GM23338 (cell line): ENCODE results near the gene NME3. TPM values are rescaled to one million over a fixed set of nuclear protein-coding genes. Genes with fewer than 3 reads are reported as not detected.
"Not testable (repeated sequence)": the region's sequence is repeated elsewhere in the genome, so short reads cannot be mapped to it uniquely, and the experiment has no call there.

Experiments
- ATAC-seq: fragments of 200-7000 bp; cut with Tn5 transposase; 3 replicates; pipeline ENCODE4 v1.9.1; 2020
- DNase-seq: peaks from one replicate; pipeline ENCODE4 v3.0.0-alpha.2; 2015; ENCODE audit warnings: low spot score
- H2AFZ ChIP-seq: fragments of 200-600 bp; sonication (generic); 2 replicates; pipeline ENCODE4 v1.8.0; 2016; ENCODE audit warnings: antibody characterized with exemption, mild to moderate bottlenecking, moderate library complexity
- H3F3A ChIP-seq: fragments of 200-600 bp; sonication (generic); replicated peaks from 2 replicates; pipeline ENCODE4 v1.8.0; 2017; ENCODE audit warnings: antibody characterized with exemption, mixed run types, low read depth
- H3K27ac ChIP-seq: fragments of 200-600 bp; sonication (generic); 2 replicates; pipeline ENCODE4 v1.6.1; 2016; ENCODE audit warnings: low read depth
- H3K27me3 ChIP-seq: fragments of 200-600 bp; sonication (generic); 2 replicates; pipeline ENCODE4 v1.8.0; 2016; ENCODE audit warnings: mild to moderate bottlenecking, mixed run types, moderate library complexity; ENCODE audit not compliant: insufficient read depth
- H3K36me3 ChIP-seq: fragments of 200-600 bp; sonication (generic); 2 replicates; pipeline ENCODE4 v1.8.0; 2016; ENCODE audit warnings: mild to moderate bottlenecking; ENCODE audit not compliant: insufficient read depth
- H3K4me1 ChIP-seq: fragments of 200-600 bp; sonication (generic); 2 replicates; pipeline ENCODE4 v1.8.0; 2016; ENCODE audit warnings: mild to moderate bottlenecking, moderate library complexity; ENCODE audit not compliant: insufficient read depth
- H3K4me2 ChIP-seq: fragments of 200-600 bp; sonication (generic); 2 replicates; pipeline ENCODE4 v1.7.1; 2017; ENCODE audit warnings: mixed run types
- H3K4me3 ChIP-seq: fragments of 200-600 bp; sonication (generic); 2 replicates; pipeline ENCODE4 v1.6.1; 2016; ENCODE audit warnings: mixed run types
- H3K79me2 ChIP-seq: fragments of 200-600 bp; sonication (generic); replicated peaks from 2 replicates; pipeline ENCODE4 v1.8.0; 2017; ENCODE audit warnings: mild to moderate bottlenecking; ENCODE audit not compliant: insufficient read depth
- H3K9me2 ChIP-seq: fragments of 200-600 bp; sonication (generic); 2 replicates; pipeline ENCODE4 v1.8.0; 2017; ENCODE audit not compliant: insufficient read depth
- H4K20me1 ChIP-seq: fragments of 200-600 bp; sonication (generic); replicated peaks from 2 replicates; pipeline ENCODE4 v1.8.0; 2017; ENCODE audit warnings: mild to moderate bottlenecking; ENCODE audit not compliant: insufficient read depth
- H3K27ac Mint-ChIP-seq: 2 replicates; pipeline ENCODE4 v1.8.0; 2020; ENCODE audit warnings: inconsistent platforms, mild to moderate bottlenecking, moderate library complexity, mixed read lengths
- H3K27me3 Mint-ChIP-seq: 3 replicates; pipeline ENCODE4 v1.8.0; 2022; ENCODE audit warnings: low read depth, mild to moderate bottlenecking, moderate library complexity, mixed read lengths, inconsistent platforms; ENCODE audit not compliant: insufficient read depth, poor library complexity
- H3K36me3 Mint-ChIP-seq: 3 replicates; pipeline ENCODE4 v1.8.0; 2021; ENCODE audit warnings: low read depth, mild to moderate bottlenecking, inconsistent platforms, moderate library complexity, mixed read lengths
- H3K4me1 Mint-ChIP-seq: 3 replicates; pipeline ENCODE4 v1.8.0; 2020; ENCODE audit warnings: mild to moderate bottlenecking, inconsistent platforms, mixed read lengths
- H3K4me3 Mint-ChIP-seq: 3 replicates; pipeline ENCODE4 v1.8.0; 2021; ENCODE audit warnings: moderate library complexity, mild to moderate bottlenecking, inconsistent platforms, mixed read lengths
- H3K9me3 Mint-ChIP-seq: 3 replicates; pipeline ENCODE4 v1.8.0; 2020; ENCODE audit warnings: moderate library complexity, mild to moderate bottlenecking, inconsistent platforms, mixed read lengths
- CTCF ChIP-seq, 2 experiments: fragments of 200-600 bp in 1 of 2; sonication (generic) in 1 of 2; conservative IDR thresholded peaks; 2 replicates each; pipeline versions ENCODE4 v1.5.1 to v1.6.1; 2016 to 2017; ENCODE audit warnings: antibody characterized with exemption in 2 of 2, low read depth in 2 of 2, mild to moderate bottlenecking in 2 of 2, moderate library complexity in 1 of 2
- ETS1 ChIP-seq: IDR thresholded peaks from 2 replicates; pipeline ENCODE4 v1.6.1; 2016; ENCODE audit warnings: antibody characterized with exemption
- EZH2 ChIP-seq: fragments of 200-600 bp; sonication (generic); IDR thresholded peaks from one replicate; pipeline ENCODE4 v1.8.0; 2017; ENCODE audit warnings: antibody characterized with exemption, mild to moderate bottlenecking, low read depth; ENCODE audit not compliant: unreplicated experiment
- EZH2phosphoT487 ChIP-seq: fragments of 200-600 bp; sonication (generic); IDR thresholded peaks from one replicate; pipeline ENCODE4 v1.8.1; 2018; ENCODE audit warnings: antibody characterized with exemption; ENCODE audit not compliant: unreplicated experiment
- JUNB ChIP-seq: IDR thresholded peaks from one replicate; pipeline ENCODE4 v1.6.1; 2016; ENCODE audit warnings: antibody characterized with exemption; ENCODE audit not compliant: unreplicated experiment
- NANOG ChIP-seq: IDR thresholded peaks from 2 replicates; pipeline ENCODE4 v1.6.1; 2016; ENCODE audit warnings: antibody characterized with exemption, borderline replicate concordance
- REST ChIP-seq: IDR thresholded peaks from one replicate; pipeline ENCODE4 v1.6.1; 2018; ENCODE audit warnings: antibody characterized with exemption; ENCODE audit not compliant: unreplicated experiment
- ZNF114 ChIP-seq: fragments of 250-450 bp; sonication (Bioruptor Pico); IDR thresholded peaks from 2 replicates; pipeline ENCODE4 v1.5.0; 2020; ENCODE audit warnings: mild to moderate bottlenecking, moderate library complexity
- ZNF331 ChIP-seq: fragments of 250-450 bp; sonication (Bioruptor Pico); IDR thresholded peaks from 2 replicates; pipeline ENCODE4 v1.5.0; 2020; ENCODE audit warnings: low read depth, mild to moderate bottlenecking, moderate library complexity
- ZNF462 ChIP-seq: fragments of 250-450 bp; sonication (Bioruptor Pico); IDR thresholded peaks from 2 replicates; pipeline ENCODE4 v1.5.0; 2020; ENCODE audit warnings: mild to moderate bottlenecking, moderate library complexity
- polyA plus RNA-seq: library from polyadenylated mRNA; unstranded; fragments of >200 nt; fragmentation: Nextera tagmentation; extraction: Ambion mirVana; gene quantifications from 2 replicates; pipeline ENCODE4 v1.2.1, GENCODE V29; 2016
- total RNA-seq: library from RNA; depleted of rRNA; stranded (reverse); fragments of >200 nt; shearing (Covaris generic); gene quantifications from 2 replicates; pipeline ENCODE4 v1.2.3, GENCODE V29; 2014

The NME3 gene
- total and polyA plus RNA-seq, 2 experiments from 2014 or later, result 95.3 to 130 TPM

- not testable (repeated sequence) for ATAC-seq, H4K20me1 ChIP-seq, H3K4me2 ChIP-seq, H3K27ac Mint-ChIP-seq, H3K4me3 Mint-ChIP-seq, H3K4me3 ChIP-seq, H3K79me2 ChIP-seq, H3K9me2 ChIP-seq, H3K27ac ChIP-seq, H2AFZ ChIP-seq, H3K4me1 ChIP-seq, H3K27me3 ChIP-seq, H3K4me1 Mint-ChIP-seq, H3K27me3 Mint-ChIP-seq, H3K9me3 Mint-ChIP-seq, DNase-seq, H3K36me3 ChIP-seq
- H3K36me3 Mint-ChIP-seq, result peaks cover 26% of the 10 kb centered on the region
- H3F3A ChIP-seq, result peaks cover 22% of the 10 kb centered on the region
Measured at GRCh38 chr16:1732551-1732987, 38.8 kb downstream of the NME3 start.

GRCh38 chr16:1732071-1732470, 39.3 kb downstream of the NME3 start:
- Histone ChIP-seq H3K4me1 (no peaks in the 10 kb centered on the region), H3K27ac (no peak overlapping the region), H3F3A (peaks cover 22% of the 10 kb centered on the region), H3K36me3 (no peaks in the 10 kb centered on the region), H3K4me3 (no peak overlapping the region), H3K79me2 (no peaks in the 10 kb centered on the region), H2AFZ (no peak overlapping the region), H3K9me2 (no peaks in the 10 kb centered on the region), H3K27me3 (no peaks in the 10 kb centered on the region), H4K20me1 (no peaks in the 10 kb centered on the region), H3K4me2 (no peak overlapping the region)
- Mint-ChIP-seq H3K27me3 (peaks cover 10% of the 10 kb centered on the region), H3K4me1 (no peaks in the 10 kb centered on the region), H3K9me3 (peaks cover 3% of the 10 kb centered on the region; the same call in 1 of the 3 replicates), H3K36me3 (peaks cover 26% of the 10 kb centered on the region), H3K4me3 (no peak overlapping the region), H3K27ac (no peak overlapping the region)
- no peak for ATAC-seq
- no peak for DNase-seq
- TF ChIP-seq CTCF (conservative IDR thresholded peaks at IDR 0.05; ENCODE audit: low read depth in 2 of 2) (no peak), NANOG (no peak), EZH2phosphoT487 (no peak), ZNF462 (CRISPR knock-in tag) (no peak), ZNF114 (CRISPR knock-in tag) (no peak), ETS1 (no peak), JUNB (no peak), EZH2 (no peak), REST (no peak), ZNF331 (CRISPR knock-in tag) (no peak)
